SK-N-SH (cell line): Measurements from ENCODE around the gene CPED1. TPM values are rescaled to one million over a fixed set of nuclear protein-coding genes. Genes with fewer than 3 reads are reported as not detected.

Experiments
- CTCF ChIA-PET: fragments of 300-600, 350-600 bp; formaldehyde crosslinking; extraction: SDS; loops from one replicate; lab custom pipeline; 2021; lab: Yijun Ruan, JAX
- POLR2A ChIA-PET: fragments of 350-600 bp; sonication (Branson Sonifier 250); formaldehyde crosslinking; extraction: SDS; loops from one replicate; lab custom pipeline; 2020; ENCODE audit warnings: antibody characterized with exemption, inconsistent platforms; lab: Yijun Ruan, JAX
- DNase-seq: peaks from one replicate; pipeline ENCODE4 v3.0.0; 2012
- H2AFZ ChIP-seq: fragments of 200-600 bp; sonication (generic); 2 replicates; pipeline ENCODE4 v1.8.1; 2016; ENCODE audit warnings: antibody characterized with exemption, mild to moderate bottlenecking, low read depth
- H3F3A ChIP-seq: fragments of 200-600 bp; sonication (generic); replicated peaks from 2 replicates; pipeline ENCODE3; 2016; ENCODE audit warnings: antibody characterized with exemption, mild to moderate bottlenecking; ENCODE audit not compliant: insufficient read depth
- H3K27ac ChIP-seq, 2 experiments: fragments of 200-500 bp in 1 of 2; fragments of 200-600 bp in 1 of 2; sonication (Bioruptor generic) in 1 of 2; sonication (generic), shearing (Covaris generic) in 1 of 2; 2 replicates each; pipeline versions ENCODE4 v1.5.1 to v1.6.1; 2014 to 2016; ENCODE audit warnings: low read depth in 2 of 2, inconsistent platforms in 1 of 2, low read length in 1 of 2, mild to moderate bottlenecking in 1 of 2, mixed read lengths in 1 of 2
- H3K27me3 ChIP-seq: fragments of 200-600 bp; sonication (generic), shearing (Covaris generic); 2 replicates; pipeline ENCODE4 v1.6.1; 2016; ENCODE audit warnings: mixed run types; ENCODE audit not compliant: insufficient read depth
- H3K36me3 ChIP-seq, 2 experiments: fragments of 200-500 bp in 1 of 2; fragments of 200-600 bp in 1 of 2; sonication (Bioruptor generic) in 1 of 2; sonication (generic) in 1 of 2; replicated peaks in 1 of 2; 2 replicates each; pipeline versions ENCODE3 to v1.5.1; 2014 to 2016; ENCODE audit warnings: low read length in 1 of 2, mild to moderate bottlenecking in 1 of 2; ENCODE audit not compliant: insufficient read depth in 2 of 2, control insufficient read depth in 1 of 2
- H3K4me1 ChIP-seq, 2 experiments: fragments of 200-500 bp in 1 of 2; fragments of 200-600 bp in 1 of 2; sonication (Bioruptor generic) in 1 of 2; sonication (generic), shearing (Covaris generic) in 1 of 2; 2 replicates each; pipeline versions ENCODE4 v1.5.1 to v1.6.1; 2014 to 2016; ENCODE audit warnings: low read depth in 1 of 2, low read length in 1 of 2, mixed run types in 1 of 2; ENCODE audit not compliant: insufficient read depth in 2 of 2, control insufficient read depth in 1 of 2
- H3K4me2 ChIP-seq: fragments of 200-600 bp; sonication (generic), shearing (Covaris generic); 2 replicates; pipeline ENCODE4 v1.6.1; 2017; ENCODE audit warnings: mixed run types
- H3K4me3 ChIP-seq, 2 experiments: fragments of 200-500 bp in 1 of 2; fragments of 200-600 bp in 1 of 2; sonication (Bioruptor generic) in 1 of 2; sonication (generic), shearing (Covaris generic) in 1 of 2; 2 replicates each; pipeline versions ENCODE4 v1.5.1 to v1.8.1; 2014 to 2016; ENCODE audit warnings: low read depth in 2 of 2, inconsistent platforms in 1 of 2, low read length in 1 of 2, mild to moderate bottlenecking in 1 of 2, mixed read lengths in 1 of 2, moderate library complexity in 1 of 2
- H3K79me2 ChIP-seq: fragments of 200-600 bp; sonication (generic); 2 replicates; pipeline ENCODE4 v1.8.1; 2017; ENCODE audit warnings: mild to moderate bottlenecking; ENCODE audit not compliant: insufficient read depth
- H3K9ac ChIP-seq: fragments of 200-600 bp; sonication (generic); 2 replicates; pipeline ENCODE4 v1.6.1; 2017; ENCODE audit warnings: mixed run types
- H3K9me2 ChIP-seq: fragments of 200-600 bp; sonication (generic); 2 replicates; pipeline ENCODE4 v1.6.1; 2017; ENCODE audit warnings: mixed run types
- H3K9me3 ChIP-seq: fragments of 200-600 bp; sonication (generic); 2 replicates; pipeline ENCODE4 v1.6.1; 2017; ENCODE audit warnings: mixed run types, mild to moderate bottlenecking, moderate library complexity
- H4K20me1 ChIP-seq: fragments of 200-600 bp; sonication (generic); 2 replicates; pipeline ENCODE4 v1.6.1; 2017; ENCODE audit warnings: mild to moderate bottlenecking, mixed run types; ENCODE audit not compliant: insufficient read depth
- CHD2 ChIP-seq: fragments of 150-350 bp; IDR thresholded peaks from 2 replicates; pipeline ENCODE4 v1.6.1; 2018; ENCODE audit warnings: low read length; ENCODE audit not compliant: partially characterized antibody
- EP300 ChIP-seq, 2 experiments: IDR thresholded peaks; 2 replicates each; pipeline versions ENCODE4 v1.4.0 to v1.6.1; 2012; ENCODE audit warnings: borderline replicate concordance in 1 of 2, low read depth in 1 of 2, low read length in 1 of 2
- EZH2phosphoT487 ChIP-seq: fragments of 200-600 bp; sonication (generic); IDR thresholded peaks from 2 replicates; pipeline ENCODE4 v1.6.1; 2017; ENCODE audit warnings: low read depth, mixed run types, mild to moderate bottlenecking, antibody characterized with exemption, moderate library complexity, borderline replicate concordance
- FOSL2 ChIP-seq: IDR thresholded peaks from 2 replicates; pipeline ENCODE4 v1.4.0; 2012; ENCODE audit warnings: low read depth, mild to moderate bottlenecking, moderate library complexity, borderline replicate concordance
- FOXJ3 ChIP-seq: sonication (generic); formaldehyde crosslinking; IDR thresholded peaks from 2 replicates; pipeline ENCODE4 v1.5.1; 2020; ENCODE audit warnings: mild to moderate bottlenecking, missing genetic modification reagents
- FOXM1 ChIP-seq: IDR thresholded peaks from 2 replicates; pipeline ENCODE4 v1.4.0; 2012; ENCODE audit warnings: low read depth, mild to moderate bottlenecking
- JUND ChIP-seq: IDR thresholded peaks from 2 replicates; pipeline ENCODE4 v1.4.0; 2012
- MXI1 ChIP-seq: IDR thresholded peaks from 2 replicates; pipeline ENCODE4 v1.6.1; 2012; ENCODE audit warnings: mild to moderate bottlenecking, low read depth, low read length, improper control_type of control experiment
- NRF1 ChIP-seq: IDR thresholded peaks from 2 replicates; pipeline ENCODE4 v1.6.1; 2012; ENCODE audit warnings: low read depth, mild to moderate bottlenecking, low read length
- POLR2AphosphoS5 ChIP-seq: IDR thresholded peaks from 2 replicates; pipeline ENCODE4 v1.6.1; 2012; ENCODE audit warnings: low read depth, low read length
- RAD21 ChIP-seq: IDR thresholded peaks from 2 replicates; pipeline ENCODE4 v1.6.1; 2012; ENCODE audit warnings: mild to moderate bottlenecking, low read length
- TAF1 ChIP-seq: IDR thresholded peaks from 2 replicates; pipeline ENCODE4 v1.6.1; 2012; ENCODE audit warnings: low read depth, mild to moderate bottlenecking, low read length, moderate library complexity, borderline replicate concordance
- WGBS: methylation state at CpG from one replicate; pipeline ENCODE4 v1.1.6; 2017; ENCODE audit warnings: low lambda C conversion rate; 5-methylcytosine and 5-hydroxymethylcytosine counted together
- polyA plus RNA-seq, 3 experiments: library from polyadenylated mRNA; depleted of rRNA; stranded (reverse); fragments of >200 nt; gene quantifications; 2 replicates each; pipeline ENCODE4 v1.2.3, GENCODE V29; 2012
- TF ChIP-seq, protein P1 (sequence below): IDR thresholded peaks from 2 replicates; pipeline ENCODE4 v1.4.0; 2012; ENCODE audit warnings: low read depth, borderline replicate concordance
- TF ChIP-seq, protein P2 (sequence below): fragments of 200-600 bp; sonication (generic); IDR thresholded peaks from 2 replicates; pipeline ENCODE4 v1.6.1; 2017; ENCODE audit warnings: antibody characterized with exemption, mild to moderate bottlenecking, moderate library complexity

CPED1 gene
- polyA plus RNA-seq, 1 of the 3 experiments (the other 2 are of a cell fraction) = 4.4 TPM

DNA sequence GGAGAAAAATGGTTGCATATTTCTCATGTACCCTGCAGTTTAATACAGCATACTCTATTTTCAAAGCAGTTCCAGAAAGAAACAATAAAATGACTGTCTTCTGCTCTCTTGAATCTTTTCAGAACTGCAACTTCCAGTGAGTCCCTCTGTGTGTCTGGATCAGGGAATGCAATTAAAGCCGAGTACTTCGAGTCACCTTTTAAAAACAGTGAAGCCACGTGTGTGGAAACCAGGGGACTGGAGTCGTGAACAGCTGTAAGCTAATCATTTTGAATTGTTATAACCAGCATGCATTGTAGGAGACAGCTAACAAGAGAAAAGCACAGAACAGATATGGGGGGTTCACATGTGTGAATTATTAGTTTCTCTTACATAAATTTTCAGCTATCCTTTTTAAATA, 109.1 kb downstream of the CPED1 start:
- Histone ChIP-seq H3K27ac (peak overlapping the region in 1 of 2 experiments; percentile 9; a peak in 1 of 4 replicates), H3K4me1 (peaks cover 0 to 3% of the 10 kb centered on the region in 2 experiments; a peak in 2 of 4 replicates), H3K36me3 (peaks cover 0 to 2% of the 10 kb centered on the region in 2 experiments), H3K9me3 (no peaks in the 10 kb centered on the region), H3K4me3 (no peak overlapping the region), H3K79me2 (no peaks in the 10 kb centered on the region), H3K9ac (no peak overlapping the region), H3K4me2 (no peak overlapping the region), H2AFZ (no peak overlapping the region), H3K9me2 (no peaks in the 10 kb centered on the region), H4K20me1 (no peaks in the 10 kb centered on the region), H3F3A (no peaks in the 10 kb centered on the region), H3K27me3 (no peaks in the 10 kb centered on the region)
- 67% methylated on average over 4 of the region's 4 CpGs for WGBS
- POLR2A ChIA-PET = no interaction called here
- CTCF ChIA-PET = interaction anchor here (0.7 to 4.1 kb wide), 6 partner anchors 10 to 305 kb away, joined by 3 to 29 read pairs (median 8); partner anchors contain the start of gene CPED1
- no peak for DNase-seq
- no peak for TF ChIP-seq JUND
- TF ChIP-seq TAF1 = no peak
- no peak for TF ChIP-seq FOSL2
- TF ChIP-seq POLR2AphosphoS5 = no peak
- no peak for TF ChIP-seq FOXJ3 (CRISPR knock-in tag)
- TF ChIP-seq EZH2phosphoT487 = no peak
- TF ChIP-seq EP300 (IDR thresholded peaks at IDR 0.05; ENCODE audit: borderline replicate concordance in 1 of 2, low read depth in 1 of 2, low read length in 1 of 2) = no peak
- TF ChIP-seq, protein P1, sequence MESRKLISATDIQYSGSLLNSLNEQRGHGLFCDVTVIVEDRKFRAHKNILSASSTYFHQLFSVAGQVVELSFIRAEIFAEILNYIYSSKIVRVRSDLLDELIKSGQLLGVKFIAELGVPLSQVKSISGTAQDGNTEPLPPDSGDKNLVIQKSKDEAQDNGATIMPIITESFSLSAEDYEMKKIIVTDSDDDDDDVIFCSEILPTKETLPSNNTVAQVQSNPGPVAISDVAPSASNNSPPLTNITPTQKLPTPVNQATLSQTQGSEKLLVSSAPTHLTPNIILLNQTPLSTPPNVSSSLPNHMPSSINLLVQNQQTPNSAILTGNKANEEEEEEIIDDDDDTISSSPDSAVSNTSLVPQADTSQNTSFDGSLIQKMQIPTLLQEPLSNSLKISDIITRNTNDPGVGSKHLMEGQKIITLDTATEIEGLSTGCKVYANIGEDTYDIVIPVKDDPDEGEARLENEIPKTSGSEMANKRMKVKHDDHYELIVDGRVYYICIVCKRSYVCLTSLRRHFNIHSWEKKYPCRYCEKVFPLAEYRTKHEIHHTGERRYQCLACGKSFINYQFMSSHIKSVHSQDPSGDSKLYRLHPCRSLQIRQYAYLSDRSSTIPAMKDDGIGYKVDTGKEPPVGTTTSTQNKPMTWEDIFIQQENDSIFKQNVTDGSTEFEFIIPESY = no peak

DNA sequence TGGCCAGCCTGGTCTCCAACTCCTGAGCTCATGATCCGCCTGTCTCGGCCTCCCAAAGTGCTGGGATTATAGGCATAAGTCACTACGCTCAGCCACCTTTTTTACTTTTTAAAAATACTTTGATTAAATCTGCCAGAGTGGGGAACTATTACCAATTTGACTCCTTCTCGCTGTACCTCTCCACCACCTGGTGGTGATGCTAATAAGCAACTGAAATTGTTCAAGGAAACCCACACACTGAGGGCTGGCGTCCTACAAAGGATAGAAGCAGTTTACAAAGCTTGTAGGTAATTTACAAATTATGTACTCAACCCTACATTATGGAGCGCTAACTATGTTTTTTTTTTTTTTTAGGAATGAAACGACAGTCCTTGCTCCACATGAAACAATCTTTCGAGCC, 111.1 kb downstream of the CPED1 start:
- Histone ChIP-seq H3K9me3 (no peaks in the 10 kb centered on the region), H3K27me3 (no peaks in the 10 kb centered on the region), H3K9ac (no peak overlapping the region), H3K79me2 (no peaks in the 10 kb centered on the region), H3K4me3 (no peak overlapping the region), H3F3A (no peaks in the 10 kb centered on the region), H4K20me1 (no peaks in the 10 kb centered on the region), H2AFZ (no peak overlapping the region), H3K4me2 (no peak overlapping the region), H3K36me3 (peaks cover 0 to 2% of the 10 kb centered on the region in 2 experiments), H3K4me1 (peaks cover 0 to 3% of the 10 kb centered on the region in 2 experiments; a peak in 2 of 4 replicates), H3K27ac (no peak overlapping the region), H3K9me2 (no peaks in the 10 kb centered on the region)
- no peak for TF ChIP-seq FOXM1
- no peak for TF ChIP-seq FOXJ3 (CRISPR knock-in tag)
- TF ChIP-seq MXI1 = no peak
- TF ChIP-seq CHD2 = no peak
- peak; percentile 12; the same call in 1 of the 2 replicates for TF ChIP-seq RAD21
- TF ChIP-seq NRF1 = no peak
- TF ChIP-seq, protein P2, sequence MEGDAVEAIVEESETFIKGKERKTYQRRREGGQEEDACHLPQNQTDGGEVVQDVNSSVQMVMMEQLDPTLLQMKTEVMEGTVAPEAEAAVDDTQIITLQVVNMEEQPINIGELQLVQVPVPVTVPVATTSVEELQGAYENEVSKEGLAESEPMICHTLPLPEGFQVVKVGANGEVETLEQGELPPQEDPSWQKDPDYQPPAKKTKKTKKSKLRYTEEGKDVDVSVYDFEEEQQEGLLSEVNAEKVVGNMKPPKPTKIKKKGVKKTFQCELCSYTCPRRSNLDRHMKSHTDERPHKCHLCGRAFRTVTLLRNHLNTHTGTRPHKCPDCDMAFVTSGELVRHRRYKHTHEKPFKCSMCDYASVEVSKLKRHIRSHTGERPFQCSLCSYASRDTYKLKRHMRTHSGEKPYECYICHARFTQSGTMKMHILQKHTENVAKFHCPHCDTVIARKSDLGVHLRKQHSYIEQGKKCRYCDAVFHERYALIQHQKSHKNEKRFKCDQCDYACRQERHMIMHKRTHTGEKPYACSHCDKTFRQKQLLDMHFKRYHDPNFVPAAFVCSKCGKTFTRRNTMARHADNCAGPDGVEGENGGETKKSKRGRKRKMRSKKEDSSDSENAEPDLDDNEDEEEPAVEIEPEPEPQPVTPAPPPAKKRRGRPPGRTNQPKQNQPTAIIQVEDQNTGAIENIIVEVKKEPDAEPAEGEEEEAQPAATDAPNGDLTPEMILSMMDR = peak; percentile 34; the same call in 1 of the 2 replicates
- POLR2A ChIA-PET = no interaction called here
- DNase-seq = no peak
- CTCF ChIA-PET = interaction anchor here (1.0 to 4.1 kb wide), 9 partner anchors 8 to 307 kb away, joined by 3 to 29 read pairs (median 7); partner anchors contain the start of gene CPED1
- WGBS = 88% methylated on average over 8 of the region's 8 CpGs
